Stimulated activated CD8-positive, alpha-beta memory T cell treated with anti-CD3 and anti-CD28 coated beads, Interleukin-15, amount 100 ng/mL, for 24 hours (primary cell): ENCODE measurements around the gene CCDC192.
"Not testable (repeated sequence)": the region's sequence is repeated elsewhere in the genome, so short reads cannot be mapped to it uniquely, and the experiment has no call there.

ENCODE experiments used
- DNase-seq: peaks from one replicate; pipeline ENCODE4 v3.0.0-alpha.2; 2020; ENCODE audit warnings: low read depth

The CCDC192 gene

GRCh38 chr5:127847641-127848040 lies 144.4 kb downstream of the CCDC192 start:
- not testable (repeated sequence) for DNase-seq

- DNase-seq, result no peak
Measured at GRCh38 chr5:127848098-127848497, 144.9 kb downstream of the CCDC192 start.

GRCh38 chr5:127849408-127849807 lies 146.2 kb downstream of the CCDC192 start:
- no peak for DNase-seq

DNA sequence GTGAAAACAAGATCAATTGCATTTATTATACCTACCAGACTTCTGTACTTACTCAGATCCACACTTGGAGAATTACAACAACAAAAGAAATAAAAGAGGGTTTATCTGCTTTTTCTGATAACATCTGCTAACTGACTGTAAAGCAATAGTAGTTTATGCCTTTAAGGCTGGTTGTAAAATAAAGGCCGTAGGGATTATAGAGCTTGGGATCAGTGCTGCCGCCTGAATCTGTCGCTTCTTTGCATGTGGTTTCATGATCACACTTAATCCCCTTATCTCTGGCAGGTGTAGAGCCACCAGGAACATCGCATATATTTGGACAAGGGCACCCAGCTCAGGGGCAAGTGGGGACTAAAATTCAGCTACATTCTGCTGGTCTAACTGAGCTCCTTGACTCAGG lies 146.7 kb downstream of the CCDC192 start:
- DNase-seq, result no peak

- no peak for DNase-seq
Measured at GRCh38 chr5:127851964-127852363, 148.8 kb downstream of the CCDC192 start.

DNA sequence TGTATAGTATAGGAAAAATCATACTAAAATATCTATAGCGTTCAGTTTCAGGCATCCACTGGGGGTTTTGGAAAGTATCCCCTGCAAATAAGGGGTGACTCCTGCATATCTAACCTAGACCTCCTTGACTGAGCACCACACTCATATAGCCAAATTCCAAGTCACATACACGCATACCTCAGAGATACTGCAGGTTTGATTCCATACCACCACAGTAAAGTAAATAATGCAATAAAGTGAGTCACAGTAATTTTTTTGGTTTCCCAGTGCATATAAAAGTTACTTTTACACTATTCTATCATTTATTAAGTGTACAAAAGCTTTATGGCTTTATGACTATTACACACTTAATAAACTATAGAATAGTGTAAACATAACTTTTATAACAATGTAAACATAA lies 151.3 kb downstream of the CCDC192 start:
- no peak for DNase-seq

GRCh38 chr5:127856292-127856691 lies 153.1 kb downstream of the CCDC192 start:
- DNase-seq, result no peak

DNA sequence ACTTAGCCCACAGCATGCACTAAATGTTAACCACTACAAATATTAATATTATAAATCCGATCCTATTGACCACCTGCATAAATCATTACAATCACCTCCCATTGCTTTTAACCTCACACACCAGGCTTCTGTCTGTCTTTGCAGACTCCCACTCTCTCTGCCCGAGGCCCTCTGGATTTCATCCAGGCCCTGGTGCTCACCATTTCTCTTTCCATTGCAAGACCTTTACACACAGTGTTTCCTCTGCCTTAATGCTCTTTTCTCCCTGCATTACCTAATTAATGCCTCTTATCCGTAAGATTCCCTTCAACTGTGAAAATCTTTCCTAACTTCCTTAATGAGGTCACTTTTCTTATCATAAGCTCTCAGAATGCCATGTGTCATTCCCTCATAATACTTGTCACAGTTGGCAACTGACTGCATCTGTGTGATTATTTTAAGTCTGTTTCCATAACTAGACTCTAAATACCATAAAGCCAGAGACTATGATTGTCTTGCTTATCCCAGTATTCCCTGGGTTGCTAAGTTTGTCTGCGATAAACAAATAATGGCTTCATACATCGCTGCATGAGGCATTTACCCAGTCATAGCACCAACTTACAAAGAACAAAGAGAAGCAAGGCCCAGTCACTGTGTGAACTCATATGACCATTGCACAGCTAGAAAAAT lies 155.1 kb downstream of the CCDC192 start:
- no peak for DNase-seq

DNA sequence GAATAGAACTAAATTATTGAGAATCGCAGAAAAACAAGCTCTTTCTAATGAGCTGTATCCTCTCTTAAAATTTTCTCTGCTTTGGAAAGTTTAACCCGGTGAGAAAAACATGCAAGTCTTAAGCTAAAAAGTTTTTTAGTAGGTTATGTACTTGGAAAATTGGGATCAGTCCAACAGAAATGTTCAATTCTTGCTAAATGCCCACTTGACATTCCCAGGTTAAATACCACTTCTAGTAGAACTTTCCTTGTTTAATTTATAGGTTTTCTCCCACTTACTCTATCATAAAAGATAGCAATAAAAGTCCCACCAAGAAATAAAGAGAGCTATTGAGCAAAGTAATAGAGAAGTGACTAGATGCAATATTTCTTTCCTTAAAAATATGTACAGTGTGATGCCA lies 157.1 kb downstream of the CCDC192 start:
- no peak for DNase-seq

- no peak for DNase-seq
Measured at GRCh38 chr5:127863161-127863560, 160.0 kb downstream of the CCDC192 start.

DNA sequence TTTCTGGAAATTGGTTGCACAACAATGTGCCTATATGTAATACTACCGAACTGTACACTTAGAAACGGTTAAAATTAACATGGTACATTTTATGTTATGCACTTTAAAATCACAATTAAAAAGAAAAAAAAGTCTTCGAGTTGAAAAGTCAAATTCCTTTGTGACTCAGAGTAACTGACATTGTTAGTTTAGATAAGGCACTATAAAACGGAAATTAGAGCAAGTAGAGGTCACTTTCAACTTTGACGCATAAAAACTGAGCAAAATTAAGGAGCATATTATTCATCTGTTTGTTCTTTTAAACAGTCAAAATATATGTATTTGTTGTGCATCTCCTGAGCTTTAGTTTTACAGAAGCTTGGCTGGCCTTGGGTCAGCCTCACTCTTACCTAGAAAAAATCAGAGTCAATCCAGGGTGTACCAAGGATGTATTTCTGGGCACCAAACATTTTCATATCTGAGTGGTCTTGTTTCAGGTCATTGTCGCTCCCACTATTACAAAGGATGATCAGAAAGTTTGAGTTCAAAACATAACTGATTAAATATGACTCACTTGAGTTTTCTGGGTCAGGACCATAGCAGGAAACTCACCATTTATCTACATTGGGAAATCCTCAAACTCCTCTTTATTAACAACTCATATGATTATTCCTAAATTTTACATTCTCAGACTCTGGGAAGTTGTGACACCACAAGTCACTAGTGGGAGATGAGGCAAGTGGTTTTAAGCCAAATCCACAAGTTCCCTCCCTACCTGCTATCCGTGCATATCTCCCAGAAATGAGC lies 160.6 kb downstream of the CCDC192 start:
- DNase-seq, result no peak

DNA sequence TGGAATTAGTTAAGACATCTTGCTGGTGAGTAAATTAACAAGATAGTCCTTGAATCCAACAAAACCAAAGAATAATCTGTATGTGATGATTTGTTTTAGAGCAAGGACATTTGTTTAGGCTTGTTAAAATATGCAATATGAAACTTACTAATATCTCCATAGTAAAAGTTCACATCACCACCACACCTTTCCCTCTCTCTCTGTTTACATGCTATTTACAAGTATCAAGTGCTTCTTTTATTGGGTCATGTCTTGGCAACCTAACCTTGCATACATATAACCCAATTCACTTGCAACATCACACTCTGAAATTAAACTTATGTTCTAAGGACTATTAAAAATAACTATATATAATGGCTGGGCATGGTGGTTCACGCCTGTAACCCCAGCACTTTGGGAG lies 161.3 kb downstream of the CCDC192 start:
- no peak for DNase-seq

DNA sequence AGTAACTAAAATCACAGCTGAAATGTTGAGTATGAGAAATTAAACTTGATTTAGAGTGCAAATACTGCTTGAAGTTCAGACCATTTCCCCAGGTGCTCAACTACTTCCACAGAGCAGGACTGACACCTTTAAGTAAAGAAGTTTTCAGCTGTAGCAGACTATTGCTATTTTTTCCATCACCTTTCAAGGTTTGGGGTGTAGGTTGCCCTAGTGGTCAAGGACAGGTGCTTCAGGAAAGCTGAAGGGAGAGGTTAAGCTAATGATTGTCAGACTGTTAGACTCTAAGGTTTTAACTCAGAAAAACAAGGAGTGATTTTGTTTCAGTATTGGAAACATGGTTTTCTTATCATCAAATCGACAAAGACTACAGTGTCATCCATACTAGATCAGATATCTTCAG lies 162.1 kb downstream of the CCDC192 start:
- no peak for DNase-seq

DNA sequence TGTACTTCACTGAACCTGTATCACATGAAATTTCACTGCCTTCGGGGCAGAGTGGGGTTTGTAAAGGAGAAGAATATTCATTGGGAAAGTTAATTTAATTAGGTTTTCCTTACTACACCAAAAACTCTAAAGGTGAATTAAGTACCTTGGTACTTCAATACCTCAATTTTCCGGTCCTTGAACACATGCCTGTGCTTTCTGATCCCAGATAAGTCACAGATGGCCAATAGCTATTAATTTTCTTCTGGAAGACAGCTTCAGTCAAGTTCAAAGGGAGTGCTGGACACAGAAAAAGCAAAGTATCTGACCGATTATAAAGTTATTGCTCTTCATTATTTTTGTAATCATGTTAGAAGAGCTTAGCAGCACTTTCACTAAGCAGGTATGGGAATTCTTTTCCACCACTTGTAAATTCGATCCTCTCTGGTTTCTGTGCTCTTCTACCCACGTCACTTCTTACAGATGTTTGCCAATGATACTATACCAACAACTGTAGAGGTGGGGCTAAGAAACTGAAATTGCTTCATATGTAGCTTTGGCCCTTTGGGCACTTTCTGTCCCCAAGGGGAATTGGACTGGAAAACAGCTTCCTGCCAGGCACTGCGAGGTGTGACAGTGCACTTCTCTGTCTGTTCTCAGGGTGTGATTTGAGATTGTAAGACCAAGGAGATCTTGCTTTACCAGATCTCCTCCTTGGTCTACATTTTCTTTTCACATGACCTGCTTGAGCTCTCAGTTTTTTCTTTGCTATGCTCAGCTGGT lies 164.0 kb downstream of the CCDC192 start:
- DNase-seq, result no peak

GRCh38 chr5:127870914-127871313 lies 167.7 kb downstream of the CCDC192 start:
- DNase-seq, result no peak

DNA sequence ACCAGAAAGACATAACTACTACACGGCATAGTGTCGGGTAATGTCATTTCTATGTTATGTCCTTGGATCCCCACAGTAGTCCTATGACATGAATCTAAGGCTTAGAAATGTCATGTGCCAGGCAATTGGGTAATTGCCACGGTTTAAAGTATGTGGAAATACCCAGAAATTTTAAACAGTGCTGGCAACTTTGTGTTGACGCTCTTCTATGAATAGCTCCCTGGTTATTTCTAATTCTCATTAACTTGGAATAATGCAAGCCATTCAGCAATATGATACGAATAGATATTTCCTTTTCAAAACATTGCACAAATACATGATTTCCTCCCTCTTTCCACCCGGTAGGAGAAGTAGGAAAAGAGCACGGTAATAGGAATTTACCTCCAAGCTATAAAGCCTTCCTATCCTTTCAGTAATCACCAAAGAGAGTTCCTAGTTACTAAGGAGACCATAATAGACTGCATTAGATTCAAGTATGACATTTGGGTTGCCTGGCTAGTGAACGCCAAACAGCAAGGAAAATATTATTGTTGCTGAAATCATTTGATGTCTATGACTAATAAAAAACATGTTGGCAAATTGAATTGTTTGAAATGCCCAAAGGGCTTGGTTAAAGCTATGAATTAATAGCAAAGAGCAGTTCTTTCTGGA lies 168.4 kb downstream of the CCDC192 start:
- no peak for DNase-seq

DNA sequence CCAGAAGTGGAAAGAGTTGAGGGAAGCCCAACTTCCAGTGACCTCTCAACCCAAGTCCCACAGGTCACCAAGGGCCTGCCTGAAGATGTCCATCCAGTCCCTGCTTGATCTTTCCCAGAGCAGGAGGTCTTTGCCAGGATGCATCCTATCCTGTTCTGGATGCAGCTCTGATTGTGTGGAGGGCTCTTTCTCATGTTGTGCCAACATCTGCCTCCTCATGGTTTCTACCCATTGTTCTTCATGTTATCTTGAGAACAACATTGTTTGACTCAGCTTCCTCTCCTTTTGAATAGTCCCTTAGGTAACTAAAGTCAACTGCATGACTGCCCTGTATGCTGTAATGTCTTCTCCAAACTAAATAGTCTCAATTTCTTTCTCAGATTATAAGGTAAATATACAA lies 169.3 kb downstream of the CCDC192 start:
- no peak for DNase-seq

DNA sequence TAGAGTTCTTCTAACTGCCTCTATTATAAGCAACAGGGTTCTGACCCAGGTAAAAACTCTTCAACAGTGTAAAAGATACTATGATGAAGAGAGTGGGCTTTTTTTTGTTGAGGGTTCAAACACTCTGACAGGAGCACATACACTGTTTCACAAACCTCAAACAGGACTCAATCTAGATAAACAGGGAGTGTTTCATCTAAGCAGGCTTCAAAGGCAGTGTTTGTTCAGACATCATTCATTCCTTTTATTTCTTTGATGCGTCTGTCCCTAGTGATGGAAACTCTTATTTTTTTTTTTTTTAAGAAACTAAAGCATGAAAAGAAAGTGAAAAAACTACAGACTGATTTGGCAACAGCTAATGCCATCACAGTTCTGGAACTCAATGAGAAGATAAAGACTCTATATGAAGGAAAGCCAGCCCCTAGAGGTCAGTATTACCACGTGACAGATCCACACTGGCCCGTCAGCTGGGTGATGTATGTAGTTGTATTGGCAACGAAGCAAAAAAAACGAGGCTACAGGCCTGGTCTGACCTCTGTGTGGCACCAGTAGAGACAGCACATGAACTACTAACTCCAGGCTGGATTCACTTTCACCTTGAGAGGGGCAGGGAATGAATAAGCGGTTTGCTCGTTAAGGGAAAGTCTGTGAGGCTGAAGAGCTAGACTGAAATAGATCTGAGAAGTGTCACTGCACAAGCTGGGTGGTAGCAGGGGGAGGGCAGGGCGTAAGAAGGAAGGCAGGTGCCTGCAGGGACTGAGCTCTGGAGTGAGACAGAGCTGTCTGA lies 172.2 kb downstream of the CCDC192 start:
- no peak for DNase-seq

DNA sequence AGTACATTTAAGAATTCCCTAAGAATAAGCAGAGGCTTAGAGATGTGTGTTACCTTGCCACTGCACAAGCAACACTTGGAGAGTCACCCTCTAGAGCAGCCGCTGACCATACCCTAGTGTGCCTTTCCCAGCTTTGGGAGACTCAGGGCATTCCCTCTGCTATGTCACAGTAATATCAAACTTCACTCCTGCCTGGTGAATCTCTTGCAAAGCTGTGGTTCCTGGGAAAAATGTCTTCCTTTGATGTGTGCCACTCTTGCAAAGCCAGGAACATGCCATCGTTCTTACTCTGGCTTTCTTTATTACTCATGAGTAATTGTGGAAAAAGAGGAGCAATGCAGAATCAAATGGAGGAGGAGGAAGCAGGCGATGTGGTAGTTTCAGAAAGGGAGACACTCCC lies 173.2 kb downstream of the CCDC192 start:
- no peak for DNase-seq

GRCh38 chr5:127878174-127878750 lies 175.1 kb downstream of the CCDC192 start:
- no peak for DNase-seq

DNA sequence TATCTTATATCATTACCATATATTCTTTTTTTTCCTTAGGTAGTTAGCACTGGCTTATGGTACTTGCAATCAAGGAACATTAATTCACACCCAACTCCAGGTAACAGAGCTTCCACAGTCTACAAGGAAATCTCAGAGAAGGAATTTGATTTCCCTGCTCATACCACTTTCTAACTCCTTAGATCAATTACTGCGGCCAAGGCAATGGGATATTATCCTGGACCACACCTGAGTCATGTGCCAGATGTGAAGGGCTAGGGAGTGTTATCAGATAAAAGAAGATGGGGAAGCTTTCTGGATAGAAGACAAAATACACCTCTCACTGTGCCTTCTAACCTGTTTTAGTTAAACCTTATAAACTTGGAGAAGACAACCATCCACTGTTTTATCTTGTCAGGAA lies 181.2 kb downstream of the CCDC192 start:
- DNase-seq, result no peak
